Measurements from ENCODE around the gene TBX5. TPM values are rescaled to one million over a fixed set of nuclear protein-coding genes. Genes with fewer than 3 reads are reported as not detected.

TBX5 gene
- total RNA-seq, 2 experiments from 2014 or later: not detected

DNA sequence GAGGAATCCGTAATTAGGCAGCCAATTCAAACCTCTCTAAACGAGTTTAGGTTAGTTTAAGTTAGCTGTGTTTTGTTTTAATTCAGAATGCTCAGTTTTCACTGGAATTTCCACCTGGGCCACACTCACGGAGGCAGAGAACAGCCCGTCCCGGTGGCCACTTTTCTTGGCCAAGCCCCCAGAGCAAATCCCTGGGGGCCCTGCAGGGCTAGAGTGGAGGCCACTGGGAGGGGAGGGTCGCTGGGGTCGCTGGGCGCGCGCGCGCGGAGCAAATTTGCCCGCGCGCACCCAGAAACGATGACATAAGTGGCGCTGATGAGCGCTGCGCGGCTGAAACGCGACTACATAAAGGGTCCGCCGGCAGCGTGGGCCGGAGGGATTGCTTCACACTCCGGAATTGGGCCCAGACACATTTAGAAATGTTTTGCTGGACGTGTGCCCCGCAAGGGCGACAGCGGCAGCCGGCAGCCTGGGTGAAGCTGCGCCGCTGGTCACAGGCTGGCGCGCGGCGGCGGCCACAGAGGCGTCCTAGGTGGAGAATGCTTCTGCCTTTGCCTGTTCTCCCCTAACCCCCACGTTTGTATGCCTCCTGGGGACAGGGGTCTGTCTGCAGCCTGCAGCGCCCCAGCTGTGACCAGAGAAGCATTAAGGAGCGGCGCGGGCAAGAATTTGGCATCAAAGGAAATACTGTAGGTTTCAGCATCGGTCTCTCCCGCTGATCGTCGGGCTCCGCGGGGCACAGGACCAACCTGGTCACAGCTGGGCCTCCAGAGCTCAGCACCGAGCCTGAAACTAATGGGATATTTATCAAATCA, 37.9 kb upstream of the TBX5 start:
- CTCF ChIA-PET: no interaction called here

GRCh38 chr12:114442578-114442977, 36.6 kb upstream of the TBX5 start:
- intact Hi-C loops (cut with micrococcal nuclease): loop anchor here (5.0 kb wide), 1 partner anchor 965 kb away; no protein-coding TSS in a partner anchor
- Mint-ChIP-seq H3K27ac (no peak overlapping the region), H3K4me3 (no peak overlapping the region), H3K36me3 (ENCODE audit: low read depth) (no peaks in the 10 kb centered on the region), H3K27me3 (peaks cover 86% of the 10 kb centered on the region), H3K4me1 (ENCODE audit: low read depth) (no peaks in the 10 kb centered on the region), H3K9me3 (no peaks in the 10 kb centered on the region)
- TF ChIP-seq, protein P1, sequence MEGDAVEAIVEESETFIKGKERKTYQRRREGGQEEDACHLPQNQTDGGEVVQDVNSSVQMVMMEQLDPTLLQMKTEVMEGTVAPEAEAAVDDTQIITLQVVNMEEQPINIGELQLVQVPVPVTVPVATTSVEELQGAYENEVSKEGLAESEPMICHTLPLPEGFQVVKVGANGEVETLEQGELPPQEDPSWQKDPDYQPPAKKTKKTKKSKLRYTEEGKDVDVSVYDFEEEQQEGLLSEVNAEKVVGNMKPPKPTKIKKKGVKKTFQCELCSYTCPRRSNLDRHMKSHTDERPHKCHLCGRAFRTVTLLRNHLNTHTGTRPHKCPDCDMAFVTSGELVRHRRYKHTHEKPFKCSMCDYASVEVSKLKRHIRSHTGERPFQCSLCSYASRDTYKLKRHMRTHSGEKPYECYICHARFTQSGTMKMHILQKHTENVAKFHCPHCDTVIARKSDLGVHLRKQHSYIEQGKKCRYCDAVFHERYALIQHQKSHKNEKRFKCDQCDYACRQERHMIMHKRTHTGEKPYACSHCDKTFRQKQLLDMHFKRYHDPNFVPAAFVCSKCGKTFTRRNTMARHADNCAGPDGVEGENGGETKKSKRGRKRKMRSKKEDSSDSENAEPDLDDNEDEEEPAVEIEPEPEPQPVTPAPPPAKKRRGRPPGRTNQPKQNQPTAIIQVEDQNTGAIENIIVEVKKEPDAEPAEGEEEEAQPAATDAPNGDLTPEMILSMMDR (IDR thresholded peaks at IDR 0.05): no peak
- ChIA-PET POLR2A (no interaction called here), CTCF (no interaction called here)
- no peak for DNase-seq
- ATAC-seq: no peak

More for the DNA sequence above, 37.9 kb upstream of the TBX5 start:
- intact Hi-C loops (cut with micrococcal nuclease): loop anchor here (5.0 kb wide), 1 partner anchor 967 kb away; no protein-coding TSS in a partner anchor
- H3K4me1 Mint-ChIP-seq (ENCODE audit: low read depth): no peaks in the 10 kb centered on the region
- H3K4me3 Mint-ChIP-seq: no peak overlapping the region
- TF ChIP-seq, protein P1 (IDR thresholded peaks at IDR 0.05): no peak
- no peaks in the 10 kb centered on the region for H3K9me3 Mint-ChIP-seq
- no peaks in the 10 kb centered on the region for H3K36me3 Mint-ChIP-seq (ENCODE audit: low read depth)
- DNase-seq: no peak
- POLR2A ChIA-PET: no interaction called here
- no peak for ATAC-seq
- H3K27ac Mint-ChIP-seq: no peak overlapping the region
- peaks cover 83% of the 10 kb centered on the region for H3K27me3 Mint-ChIP-seq

GRCh38 chr12:114441545-114441944, 35.6 kb upstream of the TBX5 start:
- Mint-ChIP-seq H3K4me3 (no peak overlapping the region), H3K27ac (no peak overlapping the region), H3K9me3 (peaks cover 2% of the 10 kb centered on the region), H3K4me1 (ENCODE audit: low read depth) (no peaks in the 10 kb centered on the region), H3K36me3 (ENCODE audit: low read depth) (no peaks in the 10 kb centered on the region), H3K27me3 (peaks cover 86% of the 10 kb centered on the region)
- DNase-seq (no peak), ATAC-seq (no peak)
- TF ChIP-seq, protein P1 (IDR thresholded peaks at IDR 0.05): no peak
- POLR2A ChIA-PET: no interaction called here
- intact Hi-C loops (cut with micrococcal nuclease): loop anchor here (5.0 kb wide), 1 partner anchor 964 kb away; no protein-coding TSS in a partner anchor
- CTCF ChIA-PET: no interaction called here

- no peak for ATAC-seq
- Mint-ChIP-seq H3K4me1 (ENCODE audit: low read depth) (no peaks in the 10 kb centered on the region), H3K27ac (no peak overlapping the region), H3K4me3 (no peak overlapping the region), H3K36me3 (ENCODE audit: low read depth) (no peaks in the 10 kb centered on the region), H3K27me3 (peaks cover 83% of the 10 kb centered on the region), H3K9me3 (peaks cover 4% of the 10 kb centered on the region)
- ChIA-PET POLR2A (no interaction called here), CTCF (no interaction called here)
- DNase-seq: no peak
- TF ChIP-seq, protein P1 (IDR thresholded peaks at IDR 0.05): no peak
- intact Hi-C loops (cut with micrococcal nuclease): loop anchor here (5.0 kb wide), 1 partner anchor 964 kb away; no protein-coding TSS in a partner anchor
These were observed 35.1 kb upstream of the TBX5 start for GRCh38 chr12:114441039-114441383.

DNA sequence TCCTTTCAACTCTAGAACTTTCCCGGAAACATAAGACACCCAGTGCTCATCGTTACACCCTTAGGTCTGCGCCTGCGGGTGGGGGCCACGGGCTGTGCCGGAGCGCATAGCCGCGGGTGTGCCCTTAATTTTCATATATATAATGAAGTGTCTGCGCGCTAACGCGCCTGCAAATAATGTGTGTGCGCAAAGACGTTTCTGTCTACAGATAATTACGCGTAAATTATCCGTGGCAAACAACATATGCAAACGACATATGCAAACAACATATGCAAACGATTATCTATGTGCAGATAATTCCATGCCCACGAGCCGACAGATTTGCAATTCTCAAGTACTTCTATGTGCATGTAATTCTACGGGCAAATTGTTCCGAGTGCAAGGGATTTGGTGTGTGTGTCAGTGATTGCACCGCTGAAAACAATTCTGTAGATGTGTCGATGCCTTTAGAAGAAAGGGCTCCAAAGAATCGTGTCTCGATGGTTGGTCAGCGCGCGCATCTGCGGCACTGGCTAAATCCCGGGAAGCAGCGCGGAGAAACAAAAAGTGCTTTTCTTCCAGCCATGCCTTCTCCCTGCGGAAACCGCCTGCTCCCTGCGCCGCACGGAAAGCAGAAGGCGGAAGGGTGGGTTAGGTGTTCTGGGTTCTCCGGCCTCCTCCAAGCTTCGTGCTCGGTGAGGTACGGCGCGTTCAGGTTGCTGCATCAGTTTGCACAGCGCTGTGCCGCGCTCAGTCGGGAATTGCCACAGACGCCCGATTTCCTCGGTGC, 34.5 kb upstream of the TBX5 start:
- H3K27me3 Mint-ChIP-seq: peaks cover 81% of the 10 kb centered on the region
- ATAC-seq (no peak), DNase-seq (no peak)
- ChIA-PET CTCF (no interaction called here), POLR2A (no interaction called here)
- no peaks in the 10 kb centered on the region for H3K4me1 Mint-ChIP-seq (ENCODE audit: low read depth)
- TF ChIP-seq, protein P1 (IDR thresholded peaks at IDR 0.05): no peak
- H3K9me3 Mint-ChIP-seq: peaks cover 4% of the 10 kb centered on the region
- H3K36me3 Mint-ChIP-seq (ENCODE audit: low read depth): no peaks in the 10 kb centered on the region
- no peak overlapping the region for H3K27ac Mint-ChIP-seq
- H3K4me3 Mint-ChIP-seq: no peak overlapping the region
- intact Hi-C loops (cut with micrococcal nuclease): loop anchor here (5.0 kb wide), 1 partner anchor 963 kb away; no protein-coding TSS in a partner anchor
